Omental fat pad (tissue), 4 donors: Measurements from ENCODE around the gene TCN2. TPM values are rescaled to one million over a fixed set of nuclear protein-coding genes. Genes with fewer than 3 reads are reported as not detected.

Experiments
- ATAC-seq: fragments of 150-250 bp; one replicate; pipeline ENCODE4 v1.9.1; 2016; ENCODE audit warnings: mild to moderate bottlenecking, moderate library complexity; ENCODE audit not compliant: low FRiP score
- DNase-seq: peaks from one replicate; pipeline ENCODE4 v3.0.0-alpha.2; 2019; ENCODE audit warnings: low spot score
- total RNA-seq, 4 donors: library from RNA; depleted of rRNA; stranded (reverse); fragments of >200 nt; gene quantifications; one replicate each; pipeline ENCODE4 v1.1.0, GENCODE V29; 2016
- TF ChIP-seq, protein P1 (sequence below), 3 donors: fragments of 450-650 bp; IDR thresholded peaks; one replicate each; pipeline ENCODE4 v1.5.1; 2016 to 2017; ENCODE audit warnings: antibody characterized with exemption in 3 of 3, mild to moderate bottlenecking in 3 of 3, moderate library complexity in 2 of 3

Gene TCN2
- total RNA-seq, 4 donors from 2014 or later: 61.3 to 139 (median 73.6) TPM

DNA sequence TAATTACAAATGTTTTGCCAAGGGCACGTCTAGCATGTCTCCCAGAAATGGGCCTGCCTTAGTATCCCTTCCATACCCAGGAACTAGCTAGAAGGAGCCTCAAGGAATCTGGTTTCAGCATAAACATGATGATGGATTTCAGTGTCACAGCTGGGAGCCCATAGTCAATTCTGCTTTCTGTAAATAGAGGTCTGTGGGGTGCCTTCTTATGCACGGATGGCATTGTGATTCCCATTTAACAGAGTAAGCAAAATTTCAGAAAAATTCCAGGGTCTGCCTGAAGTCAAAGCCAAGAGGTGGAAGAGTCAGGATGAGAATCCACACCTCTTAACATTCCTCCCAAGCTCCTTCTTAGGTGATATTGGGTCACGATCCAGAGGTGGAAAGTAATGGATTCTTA is 48.6 kb downstream of the TCN2 start:
- no peak for DNase-seq
- TF ChIP-seq, protein P1, sequence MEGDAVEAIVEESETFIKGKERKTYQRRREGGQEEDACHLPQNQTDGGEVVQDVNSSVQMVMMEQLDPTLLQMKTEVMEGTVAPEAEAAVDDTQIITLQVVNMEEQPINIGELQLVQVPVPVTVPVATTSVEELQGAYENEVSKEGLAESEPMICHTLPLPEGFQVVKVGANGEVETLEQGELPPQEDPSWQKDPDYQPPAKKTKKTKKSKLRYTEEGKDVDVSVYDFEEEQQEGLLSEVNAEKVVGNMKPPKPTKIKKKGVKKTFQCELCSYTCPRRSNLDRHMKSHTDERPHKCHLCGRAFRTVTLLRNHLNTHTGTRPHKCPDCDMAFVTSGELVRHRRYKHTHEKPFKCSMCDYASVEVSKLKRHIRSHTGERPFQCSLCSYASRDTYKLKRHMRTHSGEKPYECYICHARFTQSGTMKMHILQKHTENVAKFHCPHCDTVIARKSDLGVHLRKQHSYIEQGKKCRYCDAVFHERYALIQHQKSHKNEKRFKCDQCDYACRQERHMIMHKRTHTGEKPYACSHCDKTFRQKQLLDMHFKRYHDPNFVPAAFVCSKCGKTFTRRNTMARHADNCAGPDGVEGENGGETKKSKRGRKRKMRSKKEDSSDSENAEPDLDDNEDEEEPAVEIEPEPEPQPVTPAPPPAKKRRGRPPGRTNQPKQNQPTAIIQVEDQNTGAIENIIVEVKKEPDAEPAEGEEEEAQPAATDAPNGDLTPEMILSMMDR (IDR thresholded peaks at IDR 0.05): no peak
- no peak for ATAC-seq

DNA sequence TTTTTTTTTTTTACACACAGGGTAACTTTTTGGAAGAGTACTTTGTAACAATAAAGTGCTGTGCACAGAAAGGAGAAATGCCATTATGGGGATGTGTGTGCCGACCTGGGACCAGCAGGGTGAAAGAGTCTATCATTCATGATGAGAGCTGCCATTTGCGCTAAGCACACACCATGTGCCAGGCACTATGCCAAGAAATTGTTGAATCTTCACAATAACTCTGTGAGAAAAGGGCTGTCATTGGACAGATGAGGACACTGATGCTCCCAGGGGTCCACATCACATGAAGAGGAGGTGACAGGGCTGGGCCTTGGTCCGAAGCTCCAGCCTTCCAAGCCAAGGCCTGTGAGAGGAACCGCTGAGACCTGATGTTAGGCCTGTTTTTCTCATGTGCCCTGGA is 55.1 kb downstream of the TCN2 start:
- TF ChIP-seq, protein P1 (IDR thresholded peaks at IDR 0.05): no peak
- ATAC-seq (no peak), DNase-seq (no peak)

DNA sequence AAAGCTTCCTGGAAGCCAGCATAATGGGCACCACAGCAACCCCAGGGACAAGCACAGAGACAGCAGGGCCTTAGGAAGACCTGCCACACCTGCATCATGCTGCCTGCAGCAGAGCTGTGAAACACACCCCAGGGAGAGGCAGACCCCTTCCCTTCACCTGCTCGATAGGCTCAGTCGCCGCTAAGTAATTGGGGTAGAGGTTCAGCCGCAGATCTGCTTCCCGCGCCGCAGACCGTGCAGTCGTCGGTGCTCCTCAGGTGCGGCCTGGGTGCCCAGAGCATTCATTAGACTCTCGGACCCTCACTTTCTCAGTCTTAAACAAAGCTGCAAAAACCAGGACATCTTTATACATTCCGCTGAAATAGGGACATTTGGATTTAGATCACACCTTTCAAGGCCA is 57.8 kb downstream of the TCN2 start:
- TF ChIP-seq, protein P1 (IDR thresholded peaks at IDR 0.05): no peak
- ATAC-seq (no peak), DNase-seq (no peak)

DNA sequence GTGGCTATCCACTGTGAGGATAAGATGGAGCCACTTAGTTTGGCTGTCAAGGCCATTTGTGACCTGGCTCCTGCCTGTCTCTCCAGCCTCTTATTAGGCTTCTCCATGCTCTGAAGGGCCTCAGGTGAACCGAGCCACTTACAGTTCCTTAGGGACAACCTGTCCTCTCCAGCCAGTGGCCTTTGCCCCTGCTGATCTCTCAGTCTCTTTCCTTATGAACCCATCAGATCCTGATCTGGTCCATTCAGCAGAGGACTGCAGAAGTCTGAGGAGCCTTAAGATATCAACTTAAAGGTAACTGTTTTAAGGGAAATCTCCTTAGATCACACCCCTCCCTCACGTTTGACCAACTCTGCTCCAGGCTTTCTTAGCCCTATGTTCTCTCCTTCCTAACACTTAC is 58.3 kb downstream of the TCN2 start:
- no peak for ATAC-seq
- TF ChIP-seq, protein P1 (IDR thresholded peaks at IDR 0.05): no peak
- DNase-seq: no peak

DNA sequence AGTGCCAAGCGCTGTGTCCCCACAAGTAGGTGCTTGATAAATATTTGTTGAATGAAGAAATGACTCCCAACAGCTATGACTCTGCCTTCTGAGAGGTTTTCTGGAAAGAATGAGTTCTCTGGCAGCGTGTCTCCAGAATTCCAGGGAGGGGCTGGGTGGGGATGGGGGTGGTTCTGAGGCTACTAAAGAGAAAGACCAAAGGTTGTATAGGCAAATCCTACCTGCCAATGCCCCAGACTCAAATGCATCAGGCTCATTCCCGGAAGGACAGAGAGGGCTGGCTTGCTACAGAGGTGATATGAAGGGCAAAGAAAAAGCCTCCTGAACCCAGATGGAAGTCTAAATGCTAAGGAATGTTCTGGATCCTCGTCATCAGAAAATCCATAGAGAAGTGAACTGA is 58.8 kb downstream of the TCN2 start:
- TF ChIP-seq, protein P1 (IDR thresholded peaks at IDR 0.05): no peak
- ATAC-seq (no peak), DNase-seq (no peak)

DNA sequence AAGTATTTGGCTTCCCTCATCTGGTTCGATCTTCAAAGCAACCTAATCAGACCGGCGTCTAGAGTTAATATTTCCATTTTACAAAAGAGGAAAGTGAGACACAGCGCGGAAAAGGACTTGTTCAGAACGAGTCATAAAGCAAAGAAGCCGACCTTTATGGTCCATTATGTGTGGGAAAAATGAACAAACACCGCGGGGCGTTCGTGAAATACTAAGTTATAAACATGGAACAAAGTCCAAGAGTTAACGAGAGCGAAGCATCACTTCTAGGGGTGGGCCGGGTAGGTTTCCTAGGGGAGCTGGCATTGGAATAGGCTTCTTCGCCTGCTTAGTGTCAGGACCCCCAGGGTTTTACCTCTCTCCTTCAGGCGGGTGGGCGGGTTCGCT is 60.1 kb downstream of the TCN2 start:
- no peak for ATAC-seq
- TF ChIP-seq, protein P1 (IDR thresholded peaks at IDR 0.05): no peak
- no peak for DNase-seq

DNA sequence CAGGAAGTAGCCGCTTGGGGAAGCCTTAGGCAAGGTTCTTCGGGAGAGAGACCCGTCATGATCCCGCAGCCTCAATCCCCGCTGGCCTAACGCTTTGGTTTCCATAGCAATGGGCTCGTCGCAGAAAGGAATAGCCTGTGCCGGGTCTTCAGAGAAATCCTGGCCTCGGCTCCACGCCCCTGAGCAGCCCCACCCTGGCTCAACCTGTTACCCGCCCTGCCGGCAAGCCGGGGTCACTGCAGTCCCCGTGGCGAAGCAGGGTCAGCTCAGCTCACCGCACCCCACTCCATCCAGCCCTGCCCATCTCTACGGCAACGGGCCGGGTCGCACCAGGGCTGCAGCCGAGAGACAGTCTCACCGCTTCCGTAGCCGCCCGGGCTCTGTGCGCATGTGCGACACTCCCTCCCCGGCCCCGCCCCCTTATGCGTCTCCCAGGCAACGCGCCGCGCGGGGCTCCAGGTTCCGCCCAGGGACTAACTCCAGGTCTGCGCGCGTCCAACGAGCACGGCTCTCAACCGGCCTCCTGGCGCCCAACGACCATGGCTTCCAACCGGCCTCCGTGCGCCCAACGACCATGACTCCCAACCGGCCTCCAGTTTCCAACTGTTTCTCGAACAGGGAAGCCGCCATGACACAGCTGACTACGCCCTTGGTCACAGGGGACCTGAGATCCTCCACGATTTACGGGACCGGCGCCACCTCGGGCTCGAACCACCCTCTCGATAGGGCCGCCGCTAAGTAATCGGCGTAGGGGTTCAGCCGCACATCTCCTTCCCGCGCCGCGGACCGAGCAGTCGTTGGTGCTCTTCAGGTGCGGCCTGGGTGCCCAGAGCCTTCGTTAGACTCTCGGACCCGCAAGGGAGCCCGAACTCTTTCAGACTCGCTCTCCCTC is 60.8 kb downstream of the TCN2 start, which contains the start of gene DUSP18:
TSS of gene DUSP18 (minus strand) at position 382 of the 892 bp plus-strand sequence. CDS start 3,872 bp downstream, outside the sequence.
- TF ChIP-seq, protein P1 (IDR thresholded peaks at IDR 0.05): no peak
- ATAC-seq (peak; percentile 96), DNase-seq (peak; percentile 92)
